Activated CD4-positive, alpha-beta T cell treated with anti-CD3 and anti-CD28 coated beads for 36 hours (primary cell): Measurements from ENCODE around the gene VPS13D. TPM values are rescaled to one million over a fixed set of nuclear protein-coding genes. Genes with fewer than 3 reads are reported as not detected.

Source experiments
- ATAC-seq: fragments of 200-7000 bp; cut with Tn5 transposase; one replicate; pipeline ENCODE4 v1.10.0; 2021; ENCODE audit warnings: mild to moderate bottlenecking, moderate library complexity
- CTCF ChIA-PET: fragments of 350-600 bp; sonication (Branson Sonifier 250); formaldehyde crosslinking; loops from one replicate; lab custom pipeline; 2021; ENCODE audit warnings: antibody characterized with exemption; lab: Charles Lee
- POLR2A ChIA-PET: fragments of 350-600 bp; sonication (Branson Sonifier 250); formaldehyde crosslinking; loops from one replicate; lab custom pipeline; 2021; ENCODE audit warnings: antibody characterized with exemption, inconsistent platforms; lab: Charles Lee
- DNase-seq: peaks from one replicate; pipeline ENCODE4 v3.0.0-alpha.2; 2020
- H3K27ac Mint-ChIP-seq: one replicate; pipeline ENCODE4 v1.8.0; 2021; ENCODE audit warnings: mixed read lengths
- H3K27me3 Mint-ChIP-seq: one replicate; pipeline ENCODE4 v1.8.0; 2021; ENCODE audit warnings: mixed read lengths
- H3K36me3 Mint-ChIP-seq: one replicate; pipeline ENCODE4 v1.8.0; 2021; ENCODE audit warnings: low read depth, mixed read lengths
- H3K4me1 Mint-ChIP-seq: one replicate; pipeline ENCODE4 v1.8.0; 2021; ENCODE audit warnings: mixed read lengths
- H3K4me3 Mint-ChIP-seq: one replicate; pipeline ENCODE4 v1.8.0; 2021; ENCODE audit warnings: mild to moderate bottlenecking, moderate library complexity, mixed read lengths
- H3K9me3 Mint-ChIP-seq: one replicate; pipeline ENCODE4 v1.8.0; 2021; ENCODE audit warnings: low read depth, mixed read lengths
- intact Hi-C, 2 experiments: fragments of 100-400 bp; cut with DNase I in 1 of 2; cut with micrococcal nuclease in 1 of 2; formaldehyde crosslinking; loops; one replicate each; pipeline versions ENCODE4 v1.14.2 to v1.15.1; 2022 to 2024; cut with DNase I, micrococcal nuclease
- total RNA-seq, 2 experiments: library from RNA; stranded (reverse); gene quantifications; one replicate each; pipeline ENCODE4 v1.2.3, GENCODE V29; 2021

Gene VPS13D, protein sequence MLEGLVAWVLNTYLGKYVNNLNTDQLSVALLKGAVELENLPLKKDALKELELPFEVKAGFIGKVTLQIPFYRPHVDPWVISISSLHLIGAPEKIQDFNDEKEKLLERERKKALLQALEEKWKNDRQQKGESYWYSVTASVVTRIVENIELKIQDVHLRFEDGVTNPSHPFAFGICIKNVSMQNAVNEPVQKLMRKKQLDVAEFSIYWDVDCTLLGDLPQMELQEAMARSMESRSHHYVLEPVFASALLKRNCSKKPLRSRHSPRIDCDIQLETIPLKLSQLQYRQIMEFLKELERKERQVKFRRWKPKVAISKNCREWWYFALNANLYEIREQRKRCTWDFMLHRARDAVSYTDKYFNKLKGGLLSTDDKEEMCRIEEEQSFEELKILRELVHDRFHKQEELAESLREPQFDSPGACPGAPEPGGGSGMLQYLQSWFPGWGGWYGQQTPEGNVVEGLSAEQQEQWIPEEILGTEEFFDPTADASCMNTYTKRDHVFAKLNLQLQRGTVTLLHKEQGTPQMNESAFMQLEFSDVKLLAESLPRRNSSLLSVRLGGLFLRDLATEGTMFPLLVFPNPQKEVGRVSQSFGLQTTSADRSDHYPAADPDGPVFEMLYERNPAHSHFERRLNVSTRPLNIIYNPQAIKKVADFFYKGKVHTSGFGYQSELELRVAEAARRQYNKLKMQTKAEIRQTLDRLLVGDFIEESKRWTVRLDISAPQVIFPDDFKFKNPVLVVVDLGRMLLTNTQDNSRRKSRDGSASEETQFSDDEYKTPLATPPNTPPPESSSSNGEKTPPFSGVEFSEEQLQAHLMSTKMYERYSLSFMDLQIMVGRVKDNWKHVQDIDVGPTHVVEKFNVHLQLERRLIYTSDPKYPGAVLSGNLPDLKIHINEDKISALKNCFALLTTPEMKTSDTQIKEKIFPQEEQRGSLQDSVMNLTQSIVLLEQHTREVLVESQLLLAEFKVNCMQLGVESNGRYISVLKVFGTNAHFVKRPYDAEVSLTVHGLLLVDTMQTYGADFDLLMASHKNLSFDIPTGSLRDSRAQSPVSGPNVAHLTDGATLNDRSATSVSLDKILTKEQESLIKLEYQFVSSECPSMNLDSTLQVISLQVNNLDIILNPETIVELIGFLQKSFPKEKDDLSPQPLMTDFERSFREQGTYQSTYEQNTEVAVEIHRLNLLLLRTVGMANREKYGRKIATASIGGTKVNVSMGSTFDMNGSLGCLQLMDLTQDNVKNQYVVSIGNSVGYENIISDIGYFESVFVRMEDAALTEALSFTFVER (N-terminal part only)
- 10 to 100 TPM; 20.6 to 22.9 TPM for total RNA-seq

DNA sequence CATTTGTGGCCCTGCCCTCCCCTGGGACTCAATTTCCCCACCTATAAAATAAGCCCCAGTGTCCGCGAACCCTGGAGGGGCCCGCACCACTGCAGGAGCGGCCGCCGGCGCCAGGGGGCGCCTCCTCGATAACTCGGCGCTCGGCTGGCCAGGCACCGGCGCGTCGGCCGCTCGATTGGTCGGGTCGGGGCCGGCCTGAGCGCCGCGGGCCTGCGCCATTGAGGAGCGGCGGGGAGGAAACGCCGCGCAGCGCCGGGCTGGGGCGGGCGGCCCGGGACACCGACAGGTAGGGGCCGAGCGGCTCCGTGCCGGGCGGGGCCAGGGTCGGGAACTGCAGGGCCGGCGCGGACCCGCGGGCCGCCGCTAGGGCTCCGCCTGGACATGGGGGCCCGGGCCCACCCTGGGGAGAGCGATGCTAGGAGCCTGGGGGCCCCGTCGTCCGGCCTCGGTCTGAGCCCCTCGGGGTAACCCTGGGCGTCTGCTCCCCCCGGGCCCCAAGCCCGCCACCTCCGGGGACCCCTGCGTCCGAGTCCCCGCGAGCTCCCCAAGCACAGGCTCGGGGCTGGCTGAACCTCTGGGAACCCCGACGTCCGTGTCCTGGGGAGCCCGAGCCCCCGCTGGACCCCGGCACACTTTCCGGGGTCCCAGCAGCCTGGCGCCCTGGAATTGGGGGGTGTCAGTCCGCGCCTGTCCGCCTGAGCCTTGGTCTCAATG is at the start of gene VPS13D:
Gene VPS13D, plus strand, starts transcription at position 196 of the 714 bp plus-strand sequence. CDS start 4,237 bp downstream, outside the sequence.
- ATAC-seq, result peak; percentile 92
- intact Hi-C loops, result loop anchor here (1.0 to 5.0 kb wide), 7 partner anchors 52 to 429 kb away; partner anchors contain the start of genes DHRS3 (in 1 of the 2) and PLOD1 (in 1 of the 2)
- CTCF ChIA-PET, result interaction anchor here (1.0 to 5.7 kb wide), 3 partner anchors 19 to 106 kb away, joined by 3 to 32 read pairs (median 10); no protein-coding TSS in a partner anchor
- peak within 1 kb of the TSS; percentile 83 for H3K4me3 Mint-ChIP-seq
- DNase-seq, result peak; percentile 93
- POLR2A ChIA-PET, result interaction anchor here (1.0 kb wide), 1 partner anchor 68 kb away, joined by 3 read pairs; no protein-coding TSS in a partner anchor
- H3K9me3 Mint-ChIP-seq, result no peaks in the 10 kb centered on the region
- no peaks in the 10 kb centered on the region for H3K27me3 Mint-ChIP-seq
- peak within 1 kb of the TSS; percentile 47 for H3K27ac Mint-ChIP-seq
- peaks cover 8% of the 10 kb centered on the region for H3K36me3 Mint-ChIP-seq
- H3K4me1 Mint-ChIP-seq, result peaks cover 23% of the 10 kb centered on the region

DNA sequence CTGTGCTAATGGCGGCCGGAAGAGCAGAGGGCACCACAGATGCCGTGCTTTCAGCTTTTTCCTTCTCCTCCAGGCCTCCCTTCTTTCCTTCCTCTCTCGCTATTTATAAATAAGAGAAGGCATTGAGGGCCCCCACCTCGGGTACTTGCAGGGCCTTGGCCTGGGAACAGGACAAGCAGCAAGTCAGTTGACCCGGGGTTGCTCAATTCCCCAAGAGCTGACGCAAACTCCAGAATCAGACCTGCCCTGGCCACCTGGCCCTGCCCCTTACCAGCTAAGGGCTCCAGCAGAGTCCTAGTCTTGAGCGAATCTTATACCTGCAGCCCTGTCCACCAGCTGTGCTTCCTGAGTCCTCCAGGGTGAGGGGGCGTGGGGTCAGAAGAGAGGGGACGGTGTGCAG is 49.5 kb upstream of the VPS13D start:
- Mint-ChIP-seq H3K27me3 (no peaks in the 10 kb centered on the region), H3K4me1 (peaks cover 72% of the 10 kb centered on the region), H3K4me3 (no peak overlapping the region), H3K27ac (no peak overlapping the region), H3K36me3 (peaks cover 30% of the 10 kb centered on the region), H3K9me3 (no peaks in the 10 kb centered on the region)
- no peak for ATAC-seq
- ChIA-PET POLR2A (interaction anchor here (0.5 to 0.6 kb wide), 2 partner anchors 27 to 105 kb away, joined by 3 to 6 read pairs; no protein-coding TSS in a partner anchor), CTCF (interaction anchor here (0.6 to 0.7 kb wide), 2 partner anchors 49 to 143 kb away, joined by 3 to 4 read pairs; no protein-coding TSS in a partner anchor)
- intact Hi-C loops, result no loop called here
- DNase-seq, result no peak

DNA sequence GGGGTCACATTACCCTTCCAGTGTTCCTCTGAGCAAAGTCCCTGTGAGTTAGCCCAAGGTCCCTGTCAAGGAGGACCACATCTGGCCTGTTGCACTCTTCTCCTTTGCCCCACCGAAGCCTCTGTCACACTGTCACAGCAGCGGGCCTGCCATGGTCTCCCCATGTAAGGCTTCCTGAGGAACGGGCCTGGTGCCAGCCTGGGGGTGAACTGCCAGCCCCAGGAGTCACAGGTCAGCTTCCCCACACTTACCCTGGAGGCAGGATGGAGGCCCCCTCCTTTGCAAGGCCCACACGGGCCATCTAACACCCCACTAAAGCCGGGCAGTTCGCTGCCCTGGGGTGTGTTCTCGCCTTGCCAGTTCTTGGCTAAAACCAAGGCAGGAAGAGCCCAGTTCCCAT is 48.9 kb upstream of the VPS13D start:
- ChIA-PET CTCF (interaction anchor here (0.7 kb wide), 1 partner anchor 143 kb away, joined by 3 read pairs; no protein-coding TSS in a partner anchor), POLR2A (no interaction called here)
- no peaks in the 10 kb centered on the region for H3K9me3 Mint-ChIP-seq
- no peak for DNase-seq
- H3K4me1 Mint-ChIP-seq, result peaks cover 71% of the 10 kb centered on the region
- intact Hi-C loops, result no loop called here
- no peak overlapping the region for H3K27ac Mint-ChIP-seq
- ATAC-seq, result no peak
- peaks cover 25% of the 10 kb centered on the region for H3K36me3 Mint-ChIP-seq
- no peak overlapping the region for H3K4me3 Mint-ChIP-seq
- no peaks in the 10 kb centered on the region for H3K27me3 Mint-ChIP-seq

DNA sequence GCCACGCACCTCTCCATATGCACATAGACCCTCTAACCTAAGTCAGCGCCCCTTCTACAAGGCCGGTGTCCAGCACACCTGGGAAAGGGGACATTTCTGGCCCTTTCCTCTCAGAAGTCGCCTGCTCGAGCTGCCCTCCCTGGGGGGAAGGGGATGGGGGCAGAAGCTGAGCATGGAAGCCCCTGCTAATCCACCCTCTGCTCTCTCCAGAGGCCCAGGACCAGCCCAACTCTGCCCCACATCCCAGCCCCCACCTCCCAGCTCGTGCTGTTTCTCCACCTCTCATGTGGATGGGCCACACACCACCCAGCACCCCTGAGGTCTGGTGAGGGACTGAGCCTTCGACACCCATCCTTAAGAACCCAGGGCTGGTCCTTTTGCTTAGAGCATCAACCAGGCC is 48.3 kb upstream of the VPS13D start:
- ATAC-seq (no peak), DNase-seq (no peak)
- no peaks in the 10 kb centered on the region for H3K27me3 Mint-ChIP-seq
- peaks cover 69% of the 10 kb centered on the region for H3K4me1 Mint-ChIP-seq
- POLR2A ChIA-PET, result no interaction called here
- H3K9me3 Mint-ChIP-seq, result no peaks in the 10 kb centered on the region
- intact Hi-C loops, result no loop called here
- H3K36me3 Mint-ChIP-seq, result peaks cover 20% of the 10 kb centered on the region
- H3K27ac Mint-ChIP-seq, result no peak overlapping the region
- H3K4me3 Mint-ChIP-seq, result no peak overlapping the region
- CTCF ChIA-PET, result interaction anchor here (1.9 to 3.0 kb wide), 2 partner anchors 29 to 57 kb away, joined by 9 to 23 read pairs; no protein-coding TSS in a partner anchor

DNA sequence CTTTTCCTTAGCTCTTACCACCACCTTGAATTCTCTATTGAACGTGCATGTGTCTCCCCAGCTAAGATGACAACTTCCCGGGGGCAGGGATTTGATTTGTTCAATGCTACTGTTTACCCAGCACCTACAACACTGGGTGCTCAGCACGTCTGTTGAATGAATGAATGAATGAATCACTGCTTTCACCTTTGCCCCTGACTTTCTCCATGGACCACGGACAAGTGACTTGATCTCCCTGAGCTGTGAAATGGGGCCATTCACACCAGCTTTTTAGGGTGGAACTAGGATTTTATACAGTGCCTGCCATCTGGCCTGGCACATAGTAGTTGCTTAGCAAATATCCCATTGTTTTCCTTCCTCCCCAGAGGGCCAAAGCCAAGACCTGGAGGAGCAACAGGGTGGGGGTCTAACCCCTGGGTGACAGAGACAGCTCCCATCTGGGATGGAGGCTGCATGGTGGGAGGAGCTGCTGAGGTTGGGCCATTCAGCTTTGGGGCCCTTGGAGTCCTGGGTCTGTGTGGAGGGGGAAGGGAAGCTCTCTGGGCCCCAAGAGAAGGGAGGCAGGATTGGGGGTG is 47.3 kb upstream of the VPS13D start:
- H3K27me3 Mint-ChIP-seq, result no peaks in the 10 kb centered on the region
- no peak overlapping the region for H3K4me3 Mint-ChIP-seq
- ChIA-PET CTCF (interaction anchor here (0.7 to 3.0 kb wide), 6 partner anchors 25 to 305 kb away, joined by 3 to 23 read pairs (median 6); no protein-coding TSS in a partner anchor), POLR2A (interaction anchor here (0.6 to 0.8 kb wide), 3 partner anchors 8 to 33 kb away, joined by 3 read pairs; no protein-coding TSS in a partner anchor)
- H3K27ac Mint-ChIP-seq, result peak overlapping the region; percentile 5
- intact Hi-C loops, result no loop called here
- no peak for DNase-seq
- no peaks in the 10 kb centered on the region for H3K9me3 Mint-ChIP-seq
- peaks cover 19% of the 10 kb centered on the region for H3K36me3 Mint-ChIP-seq
- no peak for ATAC-seq
- peaks cover 65% of the 10 kb centered on the region for H3K4me1 Mint-ChIP-seq

DNA sequence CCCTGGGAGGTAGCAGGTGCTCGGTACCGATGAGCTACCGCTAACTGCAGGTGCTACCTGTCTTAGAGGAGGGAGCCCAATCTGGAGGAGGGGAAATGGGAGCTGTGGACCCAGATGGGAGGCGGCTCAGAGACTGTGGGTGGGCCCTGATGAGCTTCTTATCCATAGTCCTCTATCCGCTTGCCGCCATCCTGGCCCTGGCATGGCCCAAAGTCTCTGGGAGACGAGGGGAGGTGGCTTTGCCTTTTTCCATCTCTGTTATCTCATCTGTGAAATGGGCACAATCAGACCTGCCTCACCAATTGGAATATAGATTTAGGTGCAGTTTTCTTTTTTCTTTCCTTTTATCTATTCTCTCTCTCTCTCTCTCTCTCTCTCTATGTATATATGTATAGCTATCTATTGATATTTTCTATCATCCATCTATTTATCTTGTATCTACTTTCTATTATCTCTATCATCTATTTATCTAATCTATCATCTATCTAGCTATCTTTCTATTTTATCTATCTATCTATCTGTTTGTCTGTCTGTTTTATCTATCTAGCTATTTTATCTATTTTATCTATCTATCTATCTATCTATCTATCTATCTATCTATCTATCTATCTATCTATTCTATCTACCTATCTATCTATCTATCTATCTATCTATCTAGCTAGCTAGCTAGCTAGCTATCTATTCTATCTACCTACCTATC is 46.6 kb upstream of the VPS13D start:
- ATAC-seq (no peak), DNase-seq (no peak)
- no peaks in the 10 kb centered on the region for H3K27me3 Mint-ChIP-seq
- no peak overlapping the region for H3K27ac Mint-ChIP-seq
- H3K4me3 Mint-ChIP-seq, result no peak overlapping the region
- ChIA-PET CTCF (interaction anchor here (0.6 to 3.0 kb wide), 8 partner anchors 24 to 143 kb away, joined by 3 to 23 read pairs (median 5); no protein-coding TSS in a partner anchor), POLR2A (interaction anchor here (0.6 to 0.8 kb wide), 3 partner anchors 9 to 34 kb away, joined by 3 read pairs; no protein-coding TSS in a partner anchor)
- no peaks in the 10 kb centered on the region for H3K9me3 Mint-ChIP-seq
- peaks cover 65% of the 10 kb centered on the region for H3K4me1 Mint-ChIP-seq
- H3K36me3 Mint-ChIP-seq, result peaks cover 19% of the 10 kb centered on the region
- intact Hi-C loops, result no loop called here

DNA sequence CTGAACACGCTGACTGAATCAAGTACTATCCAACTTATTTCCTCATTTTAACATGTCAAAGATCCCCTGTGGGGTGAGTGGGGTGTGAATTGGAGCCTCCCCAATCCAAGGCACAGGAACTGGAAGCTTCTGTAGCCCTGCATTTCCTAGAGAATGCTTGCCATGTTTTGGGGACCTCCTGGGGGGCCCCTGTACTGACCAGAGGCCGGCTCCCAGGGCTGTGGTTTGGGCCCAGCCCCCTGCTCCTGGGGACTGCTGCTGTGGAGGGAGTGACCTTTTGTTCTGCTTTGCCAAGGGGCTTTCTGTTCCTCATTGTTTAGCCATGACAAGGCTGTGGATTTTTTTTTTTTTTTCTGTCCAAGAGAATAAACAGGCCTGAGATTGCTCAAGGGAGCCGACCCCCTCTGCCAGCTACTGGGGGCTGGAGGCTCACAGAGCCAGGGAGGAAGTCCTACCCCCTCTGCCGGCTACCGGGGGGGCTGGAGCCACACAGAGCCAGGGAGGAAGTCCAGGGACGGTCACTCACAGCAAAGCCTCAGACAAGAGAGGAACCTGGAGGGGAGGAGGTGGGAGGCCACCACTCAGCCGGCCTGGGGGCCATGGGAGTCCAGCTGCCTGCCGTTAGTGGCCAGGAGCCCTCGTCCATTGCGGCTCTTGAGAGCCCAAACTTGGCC is 45.7 kb upstream of the VPS13D start:
- DNase-seq, result no peak
- peak overlapping the region; percentile 4 for H3K27ac Mint-ChIP-seq
- intact Hi-C loops, result no loop called here
- no peaks in the 10 kb centered on the region for H3K27me3 Mint-ChIP-seq
- no peak for ATAC-seq
- peaks cover 21% of the 10 kb centered on the region for H3K36me3 Mint-ChIP-seq
- no peaks in the 10 kb centered on the region for H3K9me3 Mint-ChIP-seq
- no peak overlapping the region for H3K4me3 Mint-ChIP-seq
- H3K4me1 Mint-ChIP-seq, result peaks cover 56% of the 10 kb centered on the region
- ChIA-PET CTCF (interaction anchor here (0.7 to 3.0 kb wide), 4 partner anchors 24 to 59 kb away, joined by 3 to 23 read pairs (median 6); no protein-coding TSS in a partner anchor), POLR2A (no interaction called here)

DNA sequence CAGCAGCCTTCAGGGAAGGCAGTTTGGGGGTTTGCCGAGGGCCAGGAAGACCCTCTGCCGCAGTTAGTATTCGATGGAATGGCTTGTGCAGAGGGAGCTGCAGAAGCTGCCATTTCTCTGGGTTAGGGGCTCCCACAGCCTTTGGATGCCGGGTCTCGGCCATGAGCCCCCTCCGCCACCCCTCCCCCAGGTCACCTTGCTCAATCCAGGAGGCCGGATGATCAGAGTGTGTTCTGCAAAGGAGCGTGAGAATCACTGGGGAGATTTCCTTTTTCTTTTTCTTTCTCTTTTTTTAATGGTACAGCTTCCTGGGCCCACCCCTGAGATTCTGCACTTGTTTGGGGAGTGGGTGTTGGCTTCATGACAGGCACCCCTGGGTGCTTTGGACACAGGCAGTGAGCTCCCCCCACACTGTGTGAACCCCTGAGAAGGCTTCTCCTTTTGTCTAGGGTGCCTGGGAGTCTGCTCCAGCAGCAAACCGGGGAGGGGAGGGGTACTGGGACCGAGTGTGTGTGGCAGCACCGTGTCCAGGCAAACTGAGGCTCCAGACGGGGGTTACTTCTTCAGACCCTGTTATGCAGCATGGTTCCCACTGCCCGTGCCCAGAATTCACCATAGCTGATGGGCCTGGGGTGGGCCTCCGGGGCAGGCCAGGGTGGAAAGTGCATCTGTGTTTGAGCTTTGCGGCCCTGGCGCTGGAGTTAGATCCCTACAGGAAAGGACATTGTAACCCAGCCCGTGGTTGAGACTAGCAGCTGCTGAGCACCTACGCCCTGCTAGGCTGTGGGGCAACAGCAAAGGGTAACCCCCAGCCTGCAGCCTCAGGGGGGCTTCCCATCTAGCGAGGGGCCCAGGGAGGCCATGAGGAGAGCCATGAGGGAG is 44.6 kb upstream of the VPS13D start:
- Mint-ChIP-seq H3K36me3 (peaks cover 24% of the 10 kb centered on the region), H3K27ac (no peak overlapping the region), H3K4me3 (no peak overlapping the region), H3K9me3 (no peaks in the 10 kb centered on the region), H3K4me1 (peaks cover 47% of the 10 kb centered on the region), H3K27me3 (no peaks in the 10 kb centered on the region)
- ChIA-PET CTCF (interaction anchor here (3.2 kb wide), 1 partner anchor 60 kb away, joined by 11 read pairs; no protein-coding TSS in a partner anchor), POLR2A (no interaction called here)
- intact Hi-C loops, result no loop called here
- ATAC-seq (no peak), DNase-seq (no peak)
